NCI-H1048 (cell line): ENCODE results near the gene ADAMTS5.

Experiments used
- DNase-seq: peaks from one replicate; lab custom pipeline; 2025; lab: John Stamatoyannopoulos, UW

The ADAMTS5 gene

DNA sequence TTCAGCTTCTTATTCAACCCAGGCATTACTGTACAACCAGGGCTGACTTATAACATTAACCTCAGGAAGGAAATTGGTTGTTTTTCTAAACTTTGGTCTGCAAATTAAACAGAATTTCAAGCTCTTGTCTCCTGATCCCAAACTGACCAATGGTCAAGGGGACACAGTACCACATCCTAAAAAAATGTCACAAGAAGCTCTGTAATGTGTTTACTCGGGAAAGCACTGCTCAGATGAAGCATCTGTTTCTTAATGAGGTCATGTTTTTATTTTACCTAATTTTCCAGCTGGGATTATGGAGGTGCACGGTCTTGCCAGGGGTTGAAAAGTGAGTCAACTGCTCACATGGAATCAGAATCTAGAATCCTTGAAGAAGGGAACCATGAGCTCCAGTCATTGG is 18.7 kb downstream of the ADAMTS5 start:
- DNase-seq, result no peak

DNA sequence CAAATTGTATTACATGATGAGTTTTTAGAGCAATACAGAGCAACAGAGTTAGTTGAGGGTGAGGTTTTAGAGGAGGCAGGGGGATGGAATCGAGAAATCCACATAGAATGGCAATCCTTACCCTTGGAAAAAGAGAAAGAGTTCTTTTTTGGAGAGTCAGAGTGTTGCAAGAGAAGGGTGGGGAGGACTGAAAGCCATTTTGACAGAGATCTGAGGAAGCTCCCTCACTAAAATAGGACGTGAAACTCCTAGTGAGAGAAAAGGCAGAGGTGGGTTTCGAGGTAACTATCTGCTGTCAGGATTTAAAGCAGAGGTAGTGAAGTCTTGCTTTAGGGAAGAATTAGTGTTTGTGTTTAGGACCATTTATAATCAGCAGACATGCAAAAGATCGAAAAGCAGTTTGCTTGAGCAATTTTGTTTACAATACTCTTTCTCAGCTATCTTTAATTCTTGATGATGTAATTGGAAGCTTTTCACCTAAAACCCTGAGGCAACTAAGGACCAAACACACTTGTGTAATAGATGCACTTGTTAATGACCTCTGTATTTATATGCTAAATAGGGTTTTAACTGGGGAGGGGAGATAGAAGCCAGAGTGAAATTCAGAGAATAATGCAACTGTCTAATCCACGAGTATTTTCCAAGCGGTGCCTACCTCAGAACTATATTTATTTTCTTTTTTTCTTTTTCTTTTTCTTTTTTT is 20.0 kb downstream of the ADAMTS5 start:
- no peak for DNase-seq

DNA sequence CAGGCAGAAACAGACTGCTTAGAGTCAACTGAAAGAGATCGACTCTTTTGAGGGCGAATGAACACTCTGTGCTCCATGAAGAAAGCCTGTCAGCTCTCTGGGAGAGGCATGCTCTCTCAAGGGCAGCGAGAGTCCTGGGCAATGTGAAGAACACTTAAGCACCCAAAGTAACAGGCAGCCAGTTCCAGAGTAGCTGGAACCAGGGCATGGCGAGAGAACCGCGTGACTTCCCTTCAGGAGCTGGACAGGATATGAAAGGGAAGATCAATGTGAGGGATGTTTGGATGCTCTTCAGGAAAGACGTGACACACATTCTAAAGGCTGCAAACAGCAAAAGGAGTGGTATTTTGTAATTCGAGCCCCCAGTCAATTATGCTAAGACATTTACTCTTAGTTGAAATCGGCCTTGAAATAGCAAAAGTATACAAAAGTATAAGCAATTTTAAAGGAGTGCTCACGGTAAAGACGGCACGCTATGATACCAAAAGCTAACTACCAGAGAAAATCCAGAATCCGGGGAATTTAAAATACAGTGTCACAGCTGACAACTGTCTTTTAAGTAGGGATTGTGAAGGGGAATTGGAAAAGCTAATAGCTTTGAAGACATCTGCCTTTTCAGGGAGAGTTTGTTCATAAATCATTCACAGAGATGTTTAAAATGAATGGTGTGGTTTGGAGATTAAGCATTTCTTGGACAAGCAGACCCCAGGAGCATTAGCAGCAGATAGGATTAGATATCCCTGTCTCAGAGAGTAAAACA is 20.8 kb downstream of the ADAMTS5 start:
- no peak for DNase-seq

DNA sequence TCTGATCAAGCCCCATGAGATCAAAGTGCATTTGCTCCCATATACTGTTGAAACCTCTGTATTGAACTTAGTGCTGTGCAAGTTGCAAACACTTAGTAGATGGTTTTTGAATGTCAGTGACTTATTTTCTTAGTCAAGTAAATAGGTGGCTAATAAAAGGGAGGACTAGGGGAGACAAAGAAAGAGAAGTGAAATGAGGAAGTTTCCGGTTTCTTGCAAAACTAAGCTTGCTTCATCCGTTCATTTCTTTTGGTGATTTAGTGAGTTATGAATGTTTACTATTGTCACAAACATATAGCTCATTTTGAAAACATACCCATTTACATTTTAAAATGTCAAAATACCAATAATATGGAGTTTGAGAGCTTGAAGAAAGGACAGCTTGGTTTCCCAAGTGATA is 23.0 kb downstream of the ADAMTS5 start:
- no peak for DNase-seq

DNA sequence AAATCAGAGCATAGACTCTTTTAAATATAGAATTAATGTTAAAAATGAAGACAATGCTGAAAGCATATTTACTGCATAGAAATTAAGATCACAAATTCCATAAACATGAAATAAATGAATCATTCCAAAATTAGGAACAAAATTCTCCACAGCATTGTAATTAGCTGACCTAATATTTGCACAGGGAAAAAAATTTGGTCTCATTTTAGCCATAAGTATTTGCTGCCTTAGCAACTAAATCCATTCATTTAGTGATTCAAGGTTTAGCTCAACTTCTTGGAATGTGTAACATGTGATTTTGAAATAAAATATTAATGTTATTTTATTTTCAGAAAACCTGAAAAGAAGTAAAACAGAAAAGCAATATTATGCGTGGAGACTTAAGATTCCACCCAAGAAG is 25.5 kb downstream of the ADAMTS5 start:
- no peak for DNase-seq

DNA sequence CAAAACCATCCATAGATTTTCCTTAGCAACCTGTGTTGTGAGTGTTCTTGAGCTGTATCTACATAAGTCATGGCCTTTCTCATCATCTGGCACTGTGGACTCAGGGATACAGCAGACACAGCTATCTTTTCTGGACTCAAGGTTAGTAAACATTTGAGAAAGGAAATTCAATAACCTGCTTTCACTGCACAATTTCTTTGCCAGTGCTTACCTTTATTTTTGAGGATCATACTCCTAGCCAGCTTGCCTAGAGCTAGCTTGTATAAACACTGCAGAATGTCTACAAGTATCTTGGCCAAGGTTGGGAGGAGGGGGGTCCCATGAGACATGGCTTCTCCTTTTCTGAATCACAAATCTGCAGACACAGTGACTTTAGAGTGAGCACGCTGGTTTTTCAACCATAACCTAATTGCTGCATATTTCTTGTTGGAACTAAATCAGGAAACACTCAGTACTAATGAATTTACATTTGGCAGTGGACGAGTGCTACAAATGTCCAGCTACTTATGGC is 27.2 kb downstream of the ADAMTS5 start:
- DNase-seq, result no peak

DNA sequence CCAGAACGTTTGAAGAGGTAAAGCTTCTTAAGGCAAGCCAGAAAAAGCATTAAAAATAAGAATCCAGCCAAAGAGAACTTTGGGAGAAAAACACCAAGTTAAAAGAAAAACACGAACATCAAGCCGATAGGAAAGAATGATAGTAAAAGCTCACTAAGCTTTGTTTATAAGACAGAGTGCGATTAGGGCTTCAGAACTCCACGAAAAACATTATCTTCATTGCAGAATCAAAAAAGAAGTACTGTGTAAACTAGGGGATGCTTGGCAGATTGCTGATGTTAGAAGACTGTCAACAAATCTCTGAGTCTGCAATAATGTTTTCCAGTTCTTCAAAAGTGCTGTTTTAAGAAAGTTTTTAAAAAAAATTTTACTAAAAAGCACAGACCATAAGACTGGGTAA is 30.2 kb downstream of the ADAMTS5 start:
- no peak for DNase-seq

DNA sequence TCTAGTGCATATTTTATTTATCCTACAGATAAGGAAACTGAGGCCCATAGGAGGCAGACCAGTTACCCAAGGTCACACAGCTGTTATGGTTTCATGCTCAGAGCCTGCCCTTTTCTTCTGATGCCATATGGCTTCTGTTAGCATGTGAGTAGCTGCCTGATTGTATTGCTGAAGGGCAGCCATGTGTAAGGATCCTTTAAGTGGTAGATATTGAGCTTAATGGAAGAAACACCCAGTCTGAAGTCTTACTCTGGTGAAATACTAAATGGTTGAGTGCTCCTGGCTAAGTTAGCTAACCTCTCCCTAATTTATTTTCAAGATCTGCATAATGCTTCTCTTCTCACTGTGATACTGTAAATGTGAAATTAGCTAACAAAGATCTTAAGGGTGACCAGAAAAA is 30.9 kb downstream of the ADAMTS5 start:
- DNase-seq, result no peak

DNA sequence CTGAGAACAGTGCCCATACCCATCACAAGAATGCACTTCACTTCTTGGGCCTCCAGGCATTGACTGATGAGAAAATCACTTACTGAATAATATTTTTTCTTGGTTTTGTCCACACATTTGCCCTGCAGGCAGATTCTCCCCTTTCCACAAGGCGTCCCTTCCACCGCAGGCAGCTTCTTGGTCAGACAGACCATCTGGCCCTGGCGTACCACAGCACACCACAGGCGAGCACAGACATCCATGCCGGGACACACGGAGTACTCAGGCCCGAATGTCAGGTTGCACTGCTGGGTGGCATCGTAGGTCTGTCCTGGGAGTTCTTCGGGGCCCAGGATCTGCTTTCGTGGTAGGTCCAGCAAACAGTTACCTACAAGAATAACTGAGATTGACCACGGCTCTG is 32.5 kb downstream of the ADAMTS5 start:
- DNase-seq, result no peak

DNA sequence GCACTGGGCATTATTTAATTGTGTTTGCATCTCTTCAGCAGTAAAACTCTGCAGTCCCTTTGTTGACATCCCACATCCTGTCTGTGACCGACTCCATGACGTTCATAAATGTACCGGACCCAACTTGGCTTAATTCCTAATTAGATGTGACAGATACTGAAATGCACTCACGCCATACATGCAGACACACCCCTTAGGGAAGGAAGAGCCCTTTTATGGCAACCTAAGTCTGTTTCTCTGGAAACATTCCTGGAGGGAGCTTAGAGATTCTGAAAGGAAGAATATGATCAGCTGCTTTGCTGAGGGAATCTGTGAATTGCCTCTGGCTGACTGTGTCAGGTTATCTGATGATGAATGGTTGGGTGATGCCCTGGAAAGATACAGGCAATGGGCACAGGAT is 33.4 kb downstream of the ADAMTS5 start:
- no peak for DNase-seq

DNA sequence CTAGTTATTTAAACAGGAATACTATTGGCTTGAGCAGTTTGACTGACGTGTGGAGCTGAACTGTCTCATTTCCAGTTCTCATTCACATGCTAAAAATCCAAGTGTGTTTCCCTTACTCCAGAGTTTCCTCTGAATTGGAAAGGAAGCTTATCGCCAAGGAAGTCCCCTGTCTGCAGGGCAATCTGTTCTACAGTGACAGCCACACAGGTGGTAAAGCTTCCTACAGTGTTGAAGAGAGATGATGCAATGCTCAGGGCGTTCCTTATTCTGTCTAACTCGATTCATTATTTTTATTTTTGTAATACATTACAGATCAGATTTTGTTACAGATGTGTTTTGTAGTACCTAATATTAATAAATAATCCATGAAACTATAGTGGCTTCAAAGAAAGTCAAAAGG is 41.3 kb downstream of the ADAMTS5 start:
- DNase-seq, result no peak

DNA sequence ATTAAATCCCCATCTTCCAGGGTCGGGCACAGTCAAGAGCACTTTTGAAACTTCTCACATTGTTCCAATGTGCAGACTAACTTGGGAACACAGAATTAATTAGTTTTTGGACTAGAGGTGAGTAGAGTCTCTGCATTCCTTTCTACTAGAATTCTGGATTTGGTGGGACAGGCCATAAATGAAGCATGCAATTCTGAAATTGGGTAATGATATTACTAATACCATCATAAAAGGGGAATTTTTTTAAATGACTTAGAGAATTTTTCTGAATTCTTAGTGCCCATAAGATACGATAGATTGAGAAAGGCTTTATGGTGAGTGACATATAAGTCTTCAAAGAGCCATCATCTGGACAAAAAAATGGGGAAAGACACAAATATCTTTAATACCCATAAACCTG is 41.8 kb downstream of the ADAMTS5 start:
- no peak for DNase-seq

DNA sequence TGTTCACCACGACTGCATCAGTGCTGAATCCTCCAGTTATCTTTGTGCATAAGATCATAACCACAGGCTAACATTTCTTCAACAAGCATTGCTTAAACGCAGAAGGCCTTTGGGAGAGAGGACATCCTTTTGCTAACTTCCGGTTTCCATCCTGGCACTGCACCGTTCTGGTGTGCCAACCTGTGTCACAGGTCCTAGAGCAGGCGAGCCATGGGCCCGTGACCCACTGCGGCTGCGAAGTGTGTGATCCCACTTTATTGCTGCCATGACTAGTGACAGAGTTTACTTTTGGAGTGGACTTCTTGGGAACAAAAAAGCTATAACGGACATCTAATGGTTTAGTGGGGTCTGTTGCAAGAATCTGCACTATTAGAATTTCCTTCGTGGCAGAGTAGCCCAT is 42.9 kb downstream of the ADAMTS5 start:
- no peak for DNase-seq

DNA sequence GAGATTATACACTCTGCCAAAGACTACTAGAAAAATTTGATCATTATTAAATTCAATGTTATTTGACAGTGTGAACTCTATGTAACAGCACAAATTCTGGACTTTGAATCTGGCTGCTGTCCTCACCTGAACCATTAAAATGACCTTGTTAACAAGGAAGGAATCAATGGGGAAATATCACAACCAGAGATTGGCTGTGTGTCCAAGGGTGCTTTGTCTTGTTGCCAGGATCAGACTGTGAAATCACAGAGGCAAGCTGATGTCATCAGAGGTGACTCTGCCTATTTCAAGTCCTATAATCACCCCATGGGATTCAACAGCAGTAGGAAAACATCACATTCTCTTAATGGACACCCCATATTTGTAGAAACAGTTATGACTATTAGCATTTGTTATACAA is 46.8 kb downstream of the ADAMTS5 start:
- DNase-seq, result no peak

DNA sequence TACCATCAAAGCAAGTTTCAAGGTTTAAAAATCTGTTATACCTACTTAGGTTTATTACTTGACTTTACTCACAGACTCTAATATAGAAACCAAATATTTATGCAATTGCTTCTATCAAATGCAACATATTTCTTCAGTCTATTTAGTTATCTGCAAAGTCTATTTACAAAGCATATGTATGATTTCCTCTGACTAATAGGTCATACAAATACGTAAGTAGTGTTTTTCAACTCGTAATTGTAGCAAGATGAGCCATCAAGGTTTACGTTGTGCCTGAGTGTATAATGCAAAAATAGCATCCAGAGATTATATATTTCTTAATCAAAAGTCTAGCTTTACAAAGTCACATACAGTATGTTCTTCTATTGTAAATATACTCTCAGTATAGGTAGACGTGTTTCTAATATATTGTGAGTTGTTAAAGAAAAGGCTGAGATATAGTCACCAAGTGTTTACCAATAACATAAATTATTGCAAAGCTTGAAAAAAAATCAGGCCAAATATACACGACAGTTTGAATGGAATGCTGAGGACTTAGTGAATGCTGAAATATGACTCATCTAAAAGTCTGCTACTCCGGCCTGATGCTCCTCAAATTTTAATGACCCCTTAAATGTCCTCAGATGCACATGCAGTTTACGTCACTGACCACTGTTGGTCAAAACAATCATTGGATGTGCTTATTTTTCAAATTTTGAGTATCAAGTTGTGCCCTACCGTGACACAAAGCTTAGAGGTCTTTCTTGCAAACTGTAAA is 48.4 kb downstream of the ADAMTS5 start:
- DNase-seq, result no peak

DNA sequence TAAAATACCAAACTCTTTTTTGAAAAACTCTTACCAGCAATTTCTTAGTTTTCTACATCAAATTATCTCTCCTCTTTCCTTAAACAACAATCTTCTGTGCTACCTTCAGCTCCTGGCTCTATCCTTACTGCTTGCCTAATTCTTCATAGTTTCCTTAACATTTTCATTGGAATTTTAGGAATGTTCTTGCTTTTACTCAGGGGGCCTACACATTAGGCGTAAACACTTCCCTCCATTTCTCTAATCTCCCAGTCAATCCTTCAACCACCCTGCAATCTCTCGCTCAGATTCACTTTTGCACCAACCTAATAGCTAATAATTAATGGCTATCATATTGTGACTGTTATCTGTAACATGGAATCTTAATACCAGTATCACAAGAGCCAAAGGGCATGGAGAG is 50.1 kb downstream of the ADAMTS5 start:
- DNase-seq, result no peak

DNA sequence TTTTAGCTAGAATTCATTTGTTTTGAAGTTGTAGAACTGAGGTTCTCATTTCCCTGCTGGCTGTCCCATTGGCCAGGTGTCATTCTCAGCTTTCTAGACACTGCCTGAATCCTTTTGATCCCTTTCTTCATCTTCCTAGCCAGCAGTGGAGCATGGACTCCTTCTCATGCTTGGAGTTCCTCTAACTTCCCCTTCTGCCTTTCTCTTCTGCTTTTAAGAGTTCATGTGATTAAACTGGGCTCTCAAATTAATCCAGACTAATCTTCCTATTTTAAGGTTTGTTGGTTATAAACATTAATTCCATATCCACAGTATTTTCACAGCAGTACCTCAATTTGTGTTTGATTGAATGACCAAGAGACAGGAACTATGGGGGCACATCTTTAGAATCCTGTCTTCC is 52.3 kb downstream of the ADAMTS5 start:
- no peak for DNase-seq

DNA sequence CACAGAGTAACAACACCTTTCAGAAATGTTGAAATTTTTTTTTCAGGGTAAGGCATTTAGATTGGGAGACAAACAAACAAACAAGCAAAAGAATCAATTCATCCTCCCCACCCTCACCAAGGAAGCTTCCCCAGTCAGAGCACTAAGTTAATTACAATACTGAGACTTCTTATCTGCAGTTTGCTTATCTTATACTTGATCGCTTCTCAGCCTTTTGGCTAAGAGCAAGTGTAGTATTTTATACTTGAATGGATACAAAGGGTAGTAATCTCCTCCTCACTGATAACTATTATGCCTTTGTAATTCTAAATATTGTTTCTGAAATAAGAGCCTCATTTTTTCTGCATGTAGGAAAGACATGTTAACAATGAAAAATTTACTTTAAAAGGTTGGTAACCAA is 54.4 kb downstream of the ADAMTS5 start:
- no peak for DNase-seq

DNA sequence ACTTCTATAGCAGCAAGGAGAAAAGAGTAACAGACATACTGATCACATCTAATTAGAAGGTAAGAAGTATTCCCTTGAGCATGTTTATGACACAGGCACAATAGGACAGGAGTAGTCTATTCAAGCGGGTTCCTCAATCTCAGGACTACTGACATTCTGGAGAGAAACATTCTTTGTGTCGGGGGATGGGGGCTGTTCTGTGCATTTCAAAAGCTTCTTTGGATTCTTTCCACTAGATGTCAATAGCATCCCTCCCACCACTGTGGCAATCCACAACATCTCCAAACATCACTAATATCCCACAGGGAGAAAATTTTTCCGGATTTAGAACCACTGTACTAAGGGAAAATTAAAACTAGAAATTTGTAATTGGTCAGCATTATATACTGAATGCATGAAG is 56.9 kb downstream of the ADAMTS5 start:
- DNase-seq, result no peak

DNA sequence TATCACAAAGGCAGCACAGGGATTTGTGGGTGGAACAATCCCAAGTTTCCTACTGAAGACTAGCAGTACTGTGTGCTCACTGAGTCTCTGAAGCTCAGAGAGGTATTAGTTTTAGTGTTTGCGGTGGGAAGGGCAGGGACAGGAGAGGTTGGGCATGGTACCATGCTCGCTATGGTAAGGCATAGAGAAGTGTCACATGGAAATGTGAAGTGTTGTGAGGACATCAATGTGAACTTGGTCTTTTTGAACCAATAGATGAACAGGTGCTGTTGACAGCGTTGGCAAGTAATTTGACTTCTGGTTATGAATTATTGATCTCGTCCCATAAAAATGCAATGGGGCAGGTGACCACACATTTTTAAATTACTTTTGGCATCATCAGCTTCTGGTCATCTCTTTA is 65.9 kb downstream of the ADAMTS5 start:
- DNase-seq, result no peak

DNA sequence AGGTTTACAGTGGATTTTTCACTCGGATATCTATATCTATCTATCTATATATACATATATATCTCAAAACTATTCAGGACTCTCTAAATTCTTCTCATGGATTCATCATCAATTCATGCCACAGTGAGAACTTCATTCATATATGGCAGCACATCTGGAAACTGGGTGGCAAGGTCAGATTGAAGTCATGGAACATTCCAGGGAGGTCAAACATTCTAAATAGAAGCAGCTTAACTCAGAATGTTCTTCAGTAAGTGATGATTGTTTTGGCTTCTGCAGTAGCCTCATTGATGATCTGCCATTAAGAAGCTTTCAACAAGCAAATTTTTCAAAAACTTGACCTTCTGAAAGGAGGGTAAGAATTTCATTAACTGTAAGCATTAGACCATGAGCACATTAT is 74.7 kb downstream of the ADAMTS5 start:
- no peak for DNase-seq

DNA sequence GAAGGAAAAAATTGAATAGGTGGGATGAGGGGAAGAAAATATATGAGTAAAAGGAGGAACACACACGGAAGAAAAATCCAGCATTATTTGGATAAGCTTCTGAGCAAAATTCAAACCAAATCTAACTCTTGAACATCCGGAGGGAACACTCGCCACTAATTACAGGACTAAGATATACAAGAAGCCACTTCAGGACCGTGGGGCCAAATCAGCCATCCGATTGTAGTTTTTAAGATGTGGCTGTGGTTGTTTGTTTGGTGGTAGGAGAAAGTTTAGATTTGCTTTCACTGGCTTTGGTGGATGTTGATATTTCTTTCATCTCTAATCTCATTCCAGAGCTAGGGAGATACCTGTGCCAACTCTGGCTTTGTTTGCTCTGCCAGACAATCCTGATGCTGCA is 78.0 kb downstream of the ADAMTS5 start:
- no peak for DNase-seq

DNA sequence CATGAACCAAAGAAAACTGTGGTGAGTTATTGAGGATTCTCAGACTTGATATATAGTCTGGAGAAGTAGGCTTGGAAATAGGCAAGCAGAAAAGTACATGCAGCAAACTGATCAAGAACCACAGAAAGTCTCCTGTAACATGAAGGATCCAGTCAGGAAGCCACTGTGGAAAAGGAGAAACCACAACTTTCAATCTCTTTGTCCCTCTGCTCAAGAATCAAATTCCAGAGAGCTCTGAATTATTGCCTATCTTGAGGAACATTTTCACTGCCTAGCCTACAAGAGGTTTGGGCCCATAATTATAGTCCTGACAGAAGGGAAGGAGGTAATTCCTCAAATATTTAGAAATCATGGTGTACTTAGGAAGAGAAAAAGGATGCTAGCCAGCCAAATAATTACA is 78.6 kb downstream of the ADAMTS5 start:
- DNase-seq, result no peak
